Fibroblast of villous mesenchyme (primary cell): ENCODE data around the gene TULP4. TPM values are rescaled to one million over a fixed set of nuclear protein-coding genes. Genes with fewer than 3 reads are reported as not detected.

Experiments
- DNase-seq: peaks from one replicate; pipeline ENCODE4 v3.0.0-alpha.2; 2010; ENCODE audit warnings: low read depth
- H3K4me3 ChIP-seq: 2 replicates; pipeline ENCODE4 v1.5.1; 2011; ENCODE audit warnings: low read depth, mild to moderate bottlenecking, low read length
- total RNA-seq: library from RNA; depleted of rRNA; stranded (reverse); fragments of >200 nt; gene quantifications from 2 replicates; pipeline ENCODE4 v1.2.3, GENCODE V29; 2012
- TF ChIP-seq, protein P1 (sequence below): IDR thresholded peaks from 2 replicates; pipeline ENCODE4 v1.5.1; 2012; ENCODE audit warnings: low read depth, mild to moderate bottlenecking, low read length; ENCODE audit not compliant: insufficient read depth

The TULP4 gene
- total RNA-seq, 1 donor: 120 TPM

DNA sequence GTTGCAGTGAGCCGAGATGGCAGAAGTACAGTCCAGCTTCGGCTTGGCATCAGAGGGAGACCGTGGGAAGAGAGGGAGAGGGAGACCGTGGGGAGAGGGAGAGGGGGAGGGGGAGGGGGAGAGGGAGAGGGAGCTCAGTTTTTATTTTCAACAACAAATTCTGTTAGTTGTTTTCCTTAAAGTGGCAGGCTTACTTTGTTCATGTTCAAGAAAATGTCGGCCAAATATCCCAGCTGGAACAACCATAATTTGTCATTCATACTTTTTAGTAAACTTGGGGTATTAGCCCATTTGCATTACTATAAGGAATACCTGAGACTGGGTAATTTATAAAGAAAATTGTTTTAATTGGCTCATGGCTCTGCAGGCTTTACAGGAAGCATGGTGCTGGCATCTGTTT lies 2.5 kb upstream of the TULP4 start:
- TF ChIP-seq, protein P1, sequence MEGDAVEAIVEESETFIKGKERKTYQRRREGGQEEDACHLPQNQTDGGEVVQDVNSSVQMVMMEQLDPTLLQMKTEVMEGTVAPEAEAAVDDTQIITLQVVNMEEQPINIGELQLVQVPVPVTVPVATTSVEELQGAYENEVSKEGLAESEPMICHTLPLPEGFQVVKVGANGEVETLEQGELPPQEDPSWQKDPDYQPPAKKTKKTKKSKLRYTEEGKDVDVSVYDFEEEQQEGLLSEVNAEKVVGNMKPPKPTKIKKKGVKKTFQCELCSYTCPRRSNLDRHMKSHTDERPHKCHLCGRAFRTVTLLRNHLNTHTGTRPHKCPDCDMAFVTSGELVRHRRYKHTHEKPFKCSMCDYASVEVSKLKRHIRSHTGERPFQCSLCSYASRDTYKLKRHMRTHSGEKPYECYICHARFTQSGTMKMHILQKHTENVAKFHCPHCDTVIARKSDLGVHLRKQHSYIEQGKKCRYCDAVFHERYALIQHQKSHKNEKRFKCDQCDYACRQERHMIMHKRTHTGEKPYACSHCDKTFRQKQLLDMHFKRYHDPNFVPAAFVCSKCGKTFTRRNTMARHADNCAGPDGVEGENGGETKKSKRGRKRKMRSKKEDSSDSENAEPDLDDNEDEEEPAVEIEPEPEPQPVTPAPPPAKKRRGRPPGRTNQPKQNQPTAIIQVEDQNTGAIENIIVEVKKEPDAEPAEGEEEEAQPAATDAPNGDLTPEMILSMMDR: no peak
- H3K4me3 ChIP-seq: no peak overlapping the region
- no peak for DNase-seq

- TF ChIP-seq, protein P1: no peak
- H3K4me3 ChIP-seq: no peak overlapping the region
- peak; percentile 38 for DNase-seq
Measured at GRCh38 chr6:158311193-158311592, 1.1 kb upstream of the TULP4 start.

- DNase-seq: no peak
- H3K4me3 ChIP-seq: no peak overlapping the region
- TF ChIP-seq, protein P1: no peak
Measured at GRCh38 chr6:158311626-158312025, 639 bp upstream of the TULP4 start.

- TF ChIP-seq, protein P1: no peak
- no peak for DNase-seq
- H3K4me3 ChIP-seq: no peak overlapping the region
Measured at GRCh38 chr6:158312672-158313397, 570 bp downstream of the TULP4 start.

GRCh38 chr6:158313989-158314388 lies 1.7 kb downstream of the TULP4 start:
- no peak overlapping the region for H3K4me3 ChIP-seq
- no peak for DNase-seq
- TF ChIP-seq, protein P1: no peak

DNA sequence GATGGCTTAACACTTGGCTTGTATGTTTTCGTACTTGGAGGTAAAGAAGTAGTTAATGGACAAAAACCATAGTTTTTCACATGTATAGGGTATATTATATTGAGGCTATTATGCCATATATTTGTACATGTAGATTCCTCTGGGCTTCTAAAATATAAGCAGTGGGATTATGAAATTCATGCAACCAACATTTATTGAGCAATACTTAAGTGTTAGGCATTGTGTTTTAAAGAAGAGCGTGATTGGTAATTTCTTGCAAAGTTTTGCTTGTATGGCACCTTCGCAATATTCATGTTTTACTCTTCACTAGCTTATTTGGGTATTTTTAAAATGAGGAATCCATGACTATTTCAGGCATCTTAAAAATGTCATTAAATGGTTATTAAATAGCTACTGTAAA lies 2.5 kb downstream of the TULP4 start:
- peak; percentile 13 for DNase-seq
- no peak overlapping the region for H3K4me3 ChIP-seq
- TF ChIP-seq, protein P1: no peak

- no peak for DNase-seq
- no peak overlapping the region for H3K4me3 ChIP-seq
- TF ChIP-seq, protein P1: no peak
Measured at GRCh38 chr6:158316022-158316421, 3.8 kb downstream of the TULP4 start.
